HFFc6 (cell line): ENCODE data around the gene BCAS3. TPM values are rescaled to one million over a fixed set of nuclear protein-coding genes. Genes with fewer than 3 reads are reported as not detected.
"Not testable (repeated sequence)": the region's sequence is repeated elsewhere in the genome, so short reads cannot be mapped to it uniquely, and the experiment has no call there.

Experiments
- DNase-seq: peaks from one replicate; pipeline ENCODE4 v3.0.0-alpha.2; 2018
- H3K27ac Mint-ChIP-seq: 2 replicates; pipeline ENCODE4 v1.8.0; 2020; ENCODE audit warnings: mild to moderate bottlenecking, mixed read lengths
- H3K27me3 Mint-ChIP-seq: 2 replicates; pipeline ENCODE4 v1.8.0; 2021; ENCODE audit warnings: mild to moderate bottlenecking, moderate library complexity, mixed read lengths; ENCODE audit not compliant: insufficient read depth
- H3K36me3 Mint-ChIP-seq: 2 replicates; pipeline ENCODE4 v1.8.0; 2021; ENCODE audit warnings: low read depth, mixed read lengths
- H3K4me1 Mint-ChIP-seq: 2 replicates; pipeline ENCODE4 v1.8.0; 2020; ENCODE audit warnings: low read depth, mixed read lengths
- H3K4me3 Mint-ChIP-seq: 2 replicates; pipeline ENCODE4 v1.8.0; 2020; ENCODE audit warnings: mild to moderate bottlenecking, moderate library complexity, mixed read lengths
- H3K9me3 Mint-ChIP-seq: 2 replicates; pipeline ENCODE4 v1.8.0; 2020; ENCODE audit warnings: mild to moderate bottlenecking, mixed read lengths
- total RNA-seq, 6 experiments: library from RNA; stranded (reverse); fragmentation: NEBNext Ultra II Directional; extraction: Animal tissue kit (Norgen Biotek cat#: 25700); gene quantifications; 2 replicates in 1 of 6; 3 replicates in 5 of 6; pipeline ENCODE4 v1.2.3, GENCODE V29; 2021
- TF ChIP-seq, protein P1 (sequence below): fragments of 200-600 bp; sonication (generic); IDR thresholded peaks from 2 replicates; pipeline ENCODE4 v1.5.0; 2021; ENCODE audit warnings: antibody characterized with exemption, mild to moderate bottlenecking

Gene BCAS3
- total RNA-seq, 6 experiments from 2014 or later: 9.8 to 13.8 (median 12.0) TPM

DNA sequence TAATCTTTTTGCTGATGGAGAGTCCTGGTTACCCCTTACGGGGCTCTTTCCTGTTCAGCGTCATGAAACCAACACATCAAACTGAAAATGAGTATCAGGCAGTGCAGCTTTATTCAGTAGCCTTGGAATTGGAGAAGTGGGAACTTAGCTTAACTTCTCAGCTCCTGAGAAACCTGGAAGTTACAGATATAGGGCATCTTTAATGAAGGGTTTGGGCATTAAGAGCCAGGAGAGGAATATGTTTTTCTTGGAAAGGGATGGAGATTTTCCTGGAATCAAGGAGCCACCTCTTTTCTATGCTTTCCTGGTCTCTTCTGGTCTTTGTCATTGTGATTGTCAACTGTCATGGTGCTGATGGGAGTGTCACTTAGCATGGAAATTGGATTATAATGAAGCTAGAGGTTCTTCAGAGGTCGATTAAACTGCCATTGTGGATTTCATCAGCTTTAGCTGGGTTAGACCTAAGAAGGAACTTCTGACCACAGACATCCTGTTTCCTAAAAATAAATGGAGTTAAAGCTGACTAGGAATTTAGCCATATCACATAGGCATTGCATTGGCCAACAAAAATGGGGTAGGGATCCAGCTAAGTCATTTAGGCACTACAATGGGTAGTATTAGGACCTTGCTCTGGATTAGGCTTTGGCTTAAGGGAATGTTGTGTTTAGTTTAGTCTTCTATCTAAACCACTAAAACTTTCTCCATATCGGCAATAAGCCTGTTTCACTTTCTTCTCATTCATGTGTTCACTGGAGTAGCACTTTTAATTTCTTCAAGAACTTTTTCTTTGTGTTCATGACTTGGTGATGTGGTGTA is 186.4 kb downstream of the BCAS3 start:
- no peak for DNase-seq
- Mint-ChIP-seq H3K27ac (peak overlapping the region; percentile 10; the same call in 1 of the 2 replicates), H3K36me3 (no peaks in the 10 kb centered on the region), H3K4me3 (no peak overlapping the region), H3K27me3 (no peaks in the 10 kb centered on the region), H3K4me1 (peaks cover 14% of the 10 kb centered on the region), H3K9me3 (no peaks in the 10 kb centered on the region)
- TF ChIP-seq, protein P1, sequence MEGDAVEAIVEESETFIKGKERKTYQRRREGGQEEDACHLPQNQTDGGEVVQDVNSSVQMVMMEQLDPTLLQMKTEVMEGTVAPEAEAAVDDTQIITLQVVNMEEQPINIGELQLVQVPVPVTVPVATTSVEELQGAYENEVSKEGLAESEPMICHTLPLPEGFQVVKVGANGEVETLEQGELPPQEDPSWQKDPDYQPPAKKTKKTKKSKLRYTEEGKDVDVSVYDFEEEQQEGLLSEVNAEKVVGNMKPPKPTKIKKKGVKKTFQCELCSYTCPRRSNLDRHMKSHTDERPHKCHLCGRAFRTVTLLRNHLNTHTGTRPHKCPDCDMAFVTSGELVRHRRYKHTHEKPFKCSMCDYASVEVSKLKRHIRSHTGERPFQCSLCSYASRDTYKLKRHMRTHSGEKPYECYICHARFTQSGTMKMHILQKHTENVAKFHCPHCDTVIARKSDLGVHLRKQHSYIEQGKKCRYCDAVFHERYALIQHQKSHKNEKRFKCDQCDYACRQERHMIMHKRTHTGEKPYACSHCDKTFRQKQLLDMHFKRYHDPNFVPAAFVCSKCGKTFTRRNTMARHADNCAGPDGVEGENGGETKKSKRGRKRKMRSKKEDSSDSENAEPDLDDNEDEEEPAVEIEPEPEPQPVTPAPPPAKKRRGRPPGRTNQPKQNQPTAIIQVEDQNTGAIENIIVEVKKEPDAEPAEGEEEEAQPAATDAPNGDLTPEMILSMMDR: no peak

DNA sequence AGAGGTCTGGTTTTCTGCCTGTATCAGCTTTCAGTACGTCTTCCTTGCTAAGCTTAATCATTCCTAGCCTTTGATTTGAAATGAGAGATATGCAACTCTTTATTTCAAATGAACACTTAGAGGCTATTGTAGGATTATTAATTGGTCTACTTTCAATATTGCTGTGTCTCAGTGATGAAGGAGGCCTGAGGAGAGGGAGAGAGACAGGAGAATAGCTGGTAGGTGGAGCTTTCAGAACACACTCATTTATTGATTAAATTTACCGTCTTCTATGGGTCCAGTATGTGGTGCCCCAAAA is 187.0 kb downstream of the BCAS3 start:
- Mint-ChIP-seq H3K27me3 (no peaks in the 10 kb centered on the region), H3K4me3 (no peak overlapping the region), H3K27ac (no peak overlapping the region), H3K9me3 (no peaks in the 10 kb centered on the region), H3K36me3 (no peaks in the 10 kb centered on the region), H3K4me1 (peaks cover 18% of the 10 kb centered on the region)
- TF ChIP-seq, protein P1: no peak
- DNase-seq: no peak

DNA sequence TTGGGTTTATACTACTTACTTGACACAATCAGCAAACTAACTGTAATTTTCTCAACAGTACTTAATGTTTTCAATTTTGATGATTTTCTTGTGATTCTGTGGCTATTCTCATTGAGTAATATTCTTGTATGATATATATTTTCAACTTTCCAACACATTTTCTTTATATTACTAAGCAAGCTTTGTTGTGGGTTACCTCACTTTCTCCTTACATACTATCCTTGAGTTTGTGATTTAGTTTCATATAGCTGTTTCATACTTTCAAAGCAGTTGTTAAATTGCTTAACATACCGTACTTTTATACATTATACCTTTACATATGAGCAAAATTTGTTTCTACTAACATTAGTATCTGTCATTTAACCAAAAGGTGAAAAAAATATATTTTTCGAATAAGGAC is 197.1 kb downstream of the BCAS3 start:
- Mint-ChIP-seq H3K27me3 (no peaks in the 10 kb centered on the region), H3K36me3 (no peaks in the 10 kb centered on the region), H3K9me3 (no peaks in the 10 kb centered on the region), H3K4me1 (no peaks in the 10 kb centered on the region), H3K4me3 (no peak overlapping the region), H3K27ac (no peak overlapping the region)
- TF ChIP-seq, protein P1: no peak
- no peak for DNase-seq

DNA sequence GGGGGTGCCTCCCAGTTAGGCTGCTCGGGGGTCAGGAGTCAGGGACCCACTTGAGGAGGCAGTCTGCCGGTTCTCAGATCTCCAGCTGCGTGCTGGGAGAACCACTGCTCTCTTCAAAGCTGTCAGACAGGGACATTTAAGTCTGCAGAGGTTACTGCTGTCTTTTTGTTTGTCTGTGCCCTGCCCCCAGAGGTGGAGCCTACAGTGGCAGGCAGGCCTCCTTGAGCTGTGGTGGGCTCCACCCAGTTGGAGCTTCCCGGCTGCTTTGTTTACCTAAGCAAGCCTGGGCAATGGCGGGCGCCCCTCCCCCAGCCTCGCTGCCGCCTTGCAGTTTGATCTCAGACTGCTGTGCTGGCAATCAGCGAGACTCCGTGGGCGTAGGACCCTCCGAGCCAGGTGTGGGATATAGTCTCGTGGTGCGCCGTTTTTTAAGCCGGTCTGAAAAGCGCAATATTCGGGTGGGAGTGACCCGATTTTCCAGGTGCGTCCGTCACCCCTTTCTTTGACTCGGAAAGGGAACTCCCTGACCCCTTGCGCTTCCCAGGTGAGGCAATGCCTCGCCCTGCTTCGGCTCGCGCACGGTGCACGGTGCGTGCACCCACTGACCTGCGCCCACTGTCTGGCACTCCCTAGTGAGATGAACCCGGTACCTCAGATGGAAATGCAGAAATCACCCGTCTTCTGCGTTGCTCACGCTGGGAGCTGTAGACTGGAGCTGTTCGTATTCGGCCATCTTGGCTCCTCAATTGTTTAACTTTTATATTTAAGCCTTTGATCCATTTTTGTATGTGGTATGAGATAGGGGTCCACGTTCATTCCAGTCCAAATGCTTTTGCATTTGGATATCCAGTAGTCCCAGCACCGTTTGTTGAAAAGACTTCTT is 209.3 kb downstream of the BCAS3 start:
- DNase-seq, H3K27me3 Mint-ChIP-seq: not testable (repeated sequence)

DNA sequence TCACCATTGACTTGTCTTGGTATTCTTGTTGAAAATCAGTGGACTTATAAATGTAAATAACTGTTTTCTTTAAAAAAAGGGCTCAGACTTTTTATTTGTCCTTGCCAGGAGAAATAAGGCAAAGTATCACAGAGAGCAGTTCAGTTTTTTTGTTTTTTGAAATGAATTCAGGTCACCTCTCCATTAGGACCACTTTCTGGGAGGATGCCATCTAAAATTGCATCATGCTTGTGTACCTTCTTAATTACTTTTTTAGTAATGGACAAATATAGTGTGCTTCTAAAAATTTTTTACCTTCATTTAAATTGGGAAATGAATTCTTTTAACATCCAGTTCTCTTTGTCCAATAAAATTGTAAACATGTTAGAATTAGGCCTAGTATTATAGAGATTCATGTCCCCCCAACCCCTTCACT is 210.0 kb downstream of the BCAS3 start:
- DNase-seq: no peak
- Mint-ChIP-seq H3K4me3 (no peak overlapping the region), H3K27ac (no peak overlapping the region), H3K36me3 (no peaks in the 10 kb centered on the region), H3K4me1 (peaks cover 10% of the 10 kb centered on the region), H3K9me3 (no peaks in the 10 kb centered on the region), H3K27me3 (no peaks in the 10 kb centered on the region)
- TF ChIP-seq, protein P1: no peak

More for the DNA sequence above, 209.3 kb downstream of the BCAS3 start:
- H3K36me3 Mint-ChIP-seq, H3K27ac Mint-ChIP-seq, H3K4me1 Mint-ChIP-seq, H3K9me3 Mint-ChIP-seq, H3K4me3 Mint-ChIP-seq: not testable (repeated sequence)
